Activated T-cell treated with anti-CD3 and anti-CD28 coated beads, Interleukin-2, amount 50 U/mL, for 4 hours (primary cell): ENCODE data around the gene COA1. TPM values are rescaled to one million over a fixed set of nuclear protein-coding genes. Genes with fewer than 3 reads are reported as not detected.
A peak's percentile ranks its signal among the peaks of the same experiment; 100 is the strongest.
"Not testable (repeated sequence)": the region's sequence is repeated elsewhere in the genome, so short reads cannot be mapped to it uniquely, and the experiment has no call there.

Experiments
- ATAC-seq, 2 donors: fragments of 200-7000 bp; cut with Tn5 transposase; one replicate each; pipeline ENCODE4 v1.10.0; 2021
- DNase-seq: peaks from one replicate; pipeline ENCODE4 v3.0.0-alpha.2; 2020
- H3K27me3 Mint-ChIP-seq: one replicate; pipeline ENCODE4 v1.8.0; 2021; ENCODE audit warnings: low read depth, mixed read lengths
- H3K36me3 Mint-ChIP-seq: one replicate; pipeline ENCODE4 v1.8.0; 2022; ENCODE audit warnings: mixed read lengths; ENCODE audit not compliant: insufficient read depth
- H3K4me1 Mint-ChIP-seq: one replicate; pipeline ENCODE4 v1.8.0; 2021; ENCODE audit warnings: low read depth, mixed read lengths
- H3K4me3 Mint-ChIP-seq: one replicate; pipeline ENCODE4 v1.8.0; 2021; ENCODE audit warnings: mild to moderate bottlenecking, moderate library complexity, mixed read lengths
- H3K9me3 Mint-ChIP-seq: one replicate; pipeline ENCODE4 v1.8.0; 2021; ENCODE audit warnings: mixed read lengths
- total RNA-seq, 3 donors: library from RNA; stranded (reverse); gene quantifications; one replicate each; pipeline ENCODE4 v1.2.1, GENCODE V29; 2021

Gene COA1
- total RNA-seq, 3 donors from 2014 or later = 51.4 to 56.7 (median 51.5) TPM

DNA sequence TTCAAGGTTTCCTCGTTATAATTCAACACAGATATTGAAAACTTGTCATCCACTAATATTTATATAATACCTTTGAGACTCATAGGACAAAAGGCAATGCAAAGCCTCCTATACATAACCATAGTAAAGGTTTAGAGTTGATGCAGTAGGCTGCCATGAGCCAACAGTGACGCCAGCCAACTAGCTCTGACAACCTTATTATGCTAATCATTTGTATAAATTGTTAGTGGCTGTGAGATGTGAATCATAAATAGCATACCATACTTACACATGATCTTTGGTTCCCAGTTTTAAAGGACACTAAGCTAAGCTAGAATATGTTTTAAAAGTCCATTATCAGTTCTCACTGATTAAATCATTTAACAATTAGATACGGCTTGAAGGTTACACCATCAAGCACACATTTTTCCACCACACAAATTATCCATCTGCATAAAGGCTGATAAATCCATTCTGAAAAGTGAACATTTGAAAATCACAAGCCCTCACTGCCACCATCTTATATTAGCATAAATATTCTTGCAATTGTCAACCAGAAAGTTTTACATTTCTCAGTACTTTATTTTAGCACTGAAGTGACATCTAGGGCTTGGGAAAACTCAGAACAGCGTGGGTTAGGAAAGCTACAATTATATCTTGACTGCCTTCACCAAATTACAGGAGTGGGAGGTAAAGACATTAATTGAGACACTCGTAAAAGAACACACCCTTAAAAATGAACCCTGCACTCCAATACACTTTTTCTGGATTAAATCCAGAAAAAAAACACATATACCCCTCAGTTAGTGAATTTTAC lies 30.7 kb downstream of the COA1 start:
- Mint-ChIP-seq H3K27me3 (no peaks in the 10 kb centered on the region), H3K4me1 (peaks cover 36% of the 10 kb centered on the region), H3K36me3 (peaks cover 2% of the 10 kb centered on the region), H3K4me3 (no peak overlapping the region), H3K9me3 (no peaks in the 10 kb centered on the region)
- ATAC-seq = peak in 1 of 2 donors; percentile 46
- no peak for DNase-seq

DNA sequence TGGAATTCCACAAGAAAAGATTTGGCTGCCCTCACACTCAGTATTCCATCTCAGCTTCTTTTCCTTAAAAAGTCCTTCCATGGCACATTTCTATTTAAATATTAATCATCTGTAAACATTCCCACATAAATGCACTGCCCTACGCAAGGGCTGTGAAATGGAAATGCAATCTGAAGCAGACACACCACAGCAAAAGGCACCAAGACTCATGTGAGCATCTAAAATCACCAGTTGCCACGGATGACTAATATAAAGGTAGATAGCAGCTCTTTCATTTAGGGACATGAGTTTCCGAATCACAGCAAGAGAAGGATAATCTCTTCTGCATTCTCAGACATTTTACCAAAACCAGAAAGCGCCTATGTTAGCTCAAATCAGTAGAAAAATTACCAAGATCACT lies 31.6 kb downstream of the COA1 start:
- peak; percentile 48 to 53 for ATAC-seq
- no peak for DNase-seq
- no peak overlapping the region for H3K4me3 Mint-ChIP-seq
- H3K27me3 Mint-ChIP-seq = no peaks in the 10 kb centered on the region
- no peaks in the 10 kb centered on the region for H3K9me3 Mint-ChIP-seq
- peaks cover 32% of the 10 kb centered on the region for H3K4me1 Mint-ChIP-seq
- peaks cover 2% of the 10 kb centered on the region for H3K36me3 Mint-ChIP-seq

DNA sequence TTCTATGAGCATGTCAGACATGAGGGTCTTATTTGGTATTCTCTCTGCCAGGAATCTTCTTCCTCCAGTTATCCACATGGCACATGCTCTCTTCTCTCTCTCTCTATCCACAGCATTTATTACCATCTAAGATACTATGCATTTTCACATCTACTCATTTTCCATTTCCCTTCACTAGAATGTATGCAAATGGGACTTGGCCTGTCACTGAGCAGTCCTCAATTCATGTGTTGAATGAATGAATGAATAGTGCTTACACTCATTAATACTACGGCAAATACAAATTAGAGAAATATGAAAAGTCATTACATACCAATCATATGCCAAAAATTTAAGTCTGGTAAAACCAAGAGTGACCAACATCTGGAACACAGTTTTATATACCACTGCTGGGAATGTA lies 34.0 kb downstream of the COA1 start:
- Mint-ChIP-seq H3K4me3 (no peak overlapping the region), H3K36me3 (peaks cover 3% of the 10 kb centered on the region), H3K27me3 (no peaks in the 10 kb centered on the region), H3K9me3 (no peaks in the 10 kb centered on the region), H3K4me1 (peaks cover 38% of the 10 kb centered on the region)
- DNase-seq = no peak
- ATAC-seq = no peak

DNA sequence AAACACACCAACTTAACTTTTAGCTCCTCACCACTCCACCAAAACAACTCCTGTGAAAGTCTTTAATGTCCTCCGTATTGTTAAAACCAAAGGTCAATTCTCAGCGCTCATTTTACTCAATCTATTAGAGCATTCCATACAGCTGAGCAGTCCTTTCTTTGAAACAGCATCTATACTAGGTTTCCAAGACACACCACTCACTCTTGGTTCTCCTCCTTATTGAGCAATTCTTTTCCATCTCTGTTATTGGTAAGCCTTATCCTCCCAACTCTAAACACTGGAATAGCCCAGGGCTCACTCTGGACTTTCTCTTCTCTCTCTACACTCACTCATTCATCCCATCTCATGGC lies 34.9 kb downstream of the COA1 start:
- DNase-seq (no peak), ATAC-seq (no peak)
- peaks cover 3% of the 10 kb centered on the region for H3K36me3 Mint-ChIP-seq
- no peaks in the 10 kb centered on the region for H3K9me3 Mint-ChIP-seq
- no peak overlapping the region for H3K4me3 Mint-ChIP-seq
- no peaks in the 10 kb centered on the region for H3K27me3 Mint-ChIP-seq
- peaks cover 36% of the 10 kb centered on the region for H3K4me1 Mint-ChIP-seq

DNA sequence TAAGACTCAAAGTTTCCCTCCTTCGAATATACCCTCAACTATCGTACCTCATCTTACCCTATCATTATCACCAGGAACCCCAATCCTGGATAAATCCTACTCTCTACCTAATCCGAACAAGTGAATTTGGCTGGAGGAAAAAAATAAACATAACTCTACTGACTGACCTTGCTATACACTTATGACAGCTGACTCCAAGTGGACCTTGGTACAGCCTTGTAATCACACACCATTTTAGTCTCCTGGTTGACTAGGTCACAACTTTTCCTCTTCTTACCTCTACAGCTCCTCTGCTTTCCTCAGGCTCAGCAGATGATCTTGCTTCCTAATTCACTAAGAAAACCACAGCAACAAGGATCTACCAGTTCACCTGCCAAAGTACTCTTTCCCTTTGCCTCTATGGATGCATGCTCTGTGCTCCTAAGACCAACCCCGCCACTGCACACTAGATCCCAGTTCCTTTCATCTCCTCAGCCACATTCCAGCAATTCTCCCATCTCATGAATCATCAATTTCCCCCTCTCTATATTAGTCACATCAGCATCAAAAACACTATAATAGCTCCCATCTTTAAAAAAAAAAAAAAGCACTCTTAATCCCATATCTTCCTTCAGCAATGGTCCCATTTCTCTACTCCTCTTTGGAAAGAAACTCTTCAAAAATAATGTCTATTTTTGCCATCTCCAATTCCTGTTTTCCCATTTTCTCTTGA lies 35.5 kb downstream of the COA1 start:
- no peaks in the 10 kb centered on the region for H3K27me3 Mint-ChIP-seq
- DNase-seq (no peak), ATAC-seq (no peak)
- H3K9me3 Mint-ChIP-seq = no peaks in the 10 kb centered on the region
- H3K4me3 Mint-ChIP-seq = no peak overlapping the region
- peaks cover 3% of the 10 kb centered on the region for H3K36me3 Mint-ChIP-seq
- H3K4me1 Mint-ChIP-seq = peaks cover 36% of the 10 kb centered on the region

DNA sequence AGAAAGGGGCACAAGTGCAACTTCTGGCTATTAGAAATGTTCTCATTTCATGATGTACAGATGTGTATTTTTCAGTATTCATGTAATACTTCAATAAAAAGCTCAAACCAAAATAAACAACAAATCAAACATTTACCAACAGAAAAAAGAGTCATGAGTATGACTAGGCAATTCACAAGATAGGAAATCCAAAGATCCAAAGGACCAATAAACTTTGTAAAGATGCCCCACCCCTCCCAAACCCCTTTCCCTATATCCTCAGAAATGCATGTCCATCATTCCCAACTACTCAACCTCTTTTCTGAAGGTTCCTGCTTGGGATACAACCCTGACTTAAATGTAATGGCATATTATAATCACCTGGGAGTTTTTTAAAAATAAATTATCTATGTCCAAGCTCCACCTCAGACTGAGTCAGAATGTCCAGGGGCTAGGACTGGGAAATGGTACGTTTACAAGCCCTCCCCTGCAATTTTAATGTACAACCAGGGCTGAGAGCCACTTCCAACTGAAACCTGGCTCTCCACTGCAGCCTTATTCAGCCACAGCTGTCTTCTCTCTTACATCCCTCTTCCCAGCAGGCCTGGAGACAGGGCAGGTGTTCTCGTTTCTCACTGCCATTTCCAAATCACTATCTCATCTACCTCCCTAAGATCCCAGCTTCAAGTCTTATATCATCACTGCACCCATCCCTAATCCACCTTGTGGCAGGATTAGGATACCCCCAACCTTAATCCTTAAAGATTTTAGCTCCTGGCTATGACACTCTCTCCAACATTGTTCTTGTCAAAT lies 36.5 kb downstream of the COA1 start:
- Mint-ChIP-seq H3K4me1 (peaks cover 35% of the 10 kb centered on the region), H3K9me3 (no peaks in the 10 kb centered on the region), H3K27me3 (no peaks in the 10 kb centered on the region), H3K4me3 (no peak overlapping the region), H3K36me3 (peaks cover 9% of the 10 kb centered on the region)
- ATAC-seq (no peak), DNase-seq (no peak)

DNA sequence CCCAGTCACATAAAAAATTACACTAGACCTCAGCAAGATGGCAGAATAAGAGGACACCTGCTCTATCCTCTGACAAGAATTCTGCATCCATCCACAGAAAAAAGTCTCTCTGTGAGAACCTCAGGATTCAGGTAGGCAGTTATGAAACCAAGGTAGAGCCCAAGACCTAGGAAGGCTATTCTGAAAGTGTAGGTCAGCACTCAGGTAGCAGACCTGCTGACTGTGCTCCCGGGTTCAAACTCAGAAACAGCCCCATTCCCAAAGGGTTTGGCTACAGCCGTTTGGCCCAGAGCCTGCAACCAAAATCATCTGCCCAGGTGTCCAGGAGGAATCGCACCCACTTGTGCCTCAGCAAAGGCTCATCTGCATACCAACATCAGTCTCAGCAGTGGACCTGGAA lies 37.7 kb downstream of the COA1 start:
- H3K4me3 Mint-ChIP-seq = no peak overlapping the region

DNA sequence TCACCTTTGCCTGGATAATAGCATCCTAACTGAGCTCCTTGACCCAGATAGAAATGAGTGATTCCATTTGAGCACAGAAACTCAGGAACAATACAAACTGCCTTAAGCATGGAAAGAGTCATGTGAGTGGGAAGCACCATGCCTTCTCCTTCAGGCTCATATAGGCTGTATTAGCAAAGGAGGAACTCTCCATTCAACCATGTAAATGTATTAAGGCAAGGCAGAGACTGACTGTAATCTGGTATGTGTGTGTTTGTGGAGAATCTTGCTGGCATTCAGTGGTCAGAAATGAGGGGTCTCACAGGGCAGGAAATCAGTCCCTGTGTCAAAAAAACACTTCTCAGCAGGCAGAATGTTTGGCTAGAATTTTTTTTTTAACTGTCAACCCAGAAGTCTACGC lies 40.2 kb downstream of the COA1 start:
- no peak for ATAC-seq
- H3K9me3 Mint-ChIP-seq = peaks cover 4% of the 10 kb centered on the region
- H3K36me3 Mint-ChIP-seq = peaks cover 11% of the 10 kb centered on the region

More for the DNA sequence above, 37.7 kb downstream of the COA1 start:
- Mint-ChIP-seq H3K36me3 (peaks cover 11% of the 10 kb centered on the region), H3K9me3 (peaks cover 4% of the 10 kb centered on the region), H3K27me3 (no peaks in the 10 kb centered on the region), H3K4me1 (peaks cover 35% of the 10 kb centered on the region)
- no peak for DNase-seq
- no peak for ATAC-seq

DNA sequence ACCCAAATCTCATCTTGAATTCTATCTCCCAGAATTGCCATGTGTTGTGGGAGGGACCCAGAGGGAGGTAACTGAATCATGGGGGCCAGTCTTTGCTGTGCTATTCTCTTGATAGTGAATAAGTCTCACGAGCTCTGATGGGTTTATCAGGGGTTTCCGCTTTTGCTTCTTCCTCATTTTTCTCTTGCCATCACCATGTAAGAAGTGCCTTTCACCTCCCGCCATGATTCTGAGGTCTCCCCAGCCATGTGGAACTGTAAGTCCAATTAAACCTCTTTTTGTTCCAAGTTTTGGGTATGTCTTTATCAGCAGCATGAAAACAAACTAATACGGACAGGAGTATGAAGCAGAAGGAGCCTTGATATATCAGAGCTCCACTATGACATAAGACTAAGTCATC lies 41.5 kb downstream of the COA1 start:
- H3K4me3 Mint-ChIP-seq, ATAC-seq, H3K9me3 Mint-ChIP-seq, H3K27me3 Mint-ChIP-seq, DNase-seq: not testable (repeated sequence)
- peaks cover 61% of the 10 kb centered on the region for H3K4me1 Mint-ChIP-seq
- peaks cover 11% of the 10 kb centered on the region for H3K36me3 Mint-ChIP-seq

More for the DNA sequence above, 40.2 kb downstream of the COA1 start:
- Mint-ChIP-seq H3K4me1 (peaks cover 49% of the 10 kb centered on the region), H3K27me3 (no peaks in the 10 kb centered on the region), H3K4me3 (no peak overlapping the region)
- no peak for DNase-seq

DNA sequence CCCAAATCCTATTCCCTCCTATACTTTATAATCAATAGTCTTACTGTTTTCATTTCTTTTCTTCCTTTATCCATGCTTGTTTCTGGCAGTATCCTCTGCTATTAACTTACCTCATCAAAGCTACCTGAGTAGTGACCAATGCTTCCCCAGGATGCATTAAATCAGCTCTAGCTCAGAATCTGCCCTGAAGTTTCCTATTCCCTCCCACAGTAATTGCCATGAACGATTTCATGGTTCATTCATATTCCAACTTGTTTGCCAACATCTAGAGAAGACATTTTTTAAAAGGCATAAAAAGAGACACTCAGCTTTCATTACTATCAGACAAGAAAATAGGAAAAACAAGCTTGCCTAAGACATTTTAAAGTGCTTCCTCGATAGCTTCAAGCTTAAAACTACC lies 42.3 kb downstream of the COA1 start:
- H3K9me3 Mint-ChIP-seq = peaks cover 4% of the 10 kb centered on the region
- H3K27me3 Mint-ChIP-seq = no peaks in the 10 kb centered on the region
- H3K4me3 Mint-ChIP-seq = no peak overlapping the region
- H3K36me3 Mint-ChIP-seq = peaks cover 10% of the 10 kb centered on the region
- H3K4me1 Mint-ChIP-seq = peaks cover 70% of the 10 kb centered on the region
- no peak for ATAC-seq
- DNase-seq = no peak

DNA sequence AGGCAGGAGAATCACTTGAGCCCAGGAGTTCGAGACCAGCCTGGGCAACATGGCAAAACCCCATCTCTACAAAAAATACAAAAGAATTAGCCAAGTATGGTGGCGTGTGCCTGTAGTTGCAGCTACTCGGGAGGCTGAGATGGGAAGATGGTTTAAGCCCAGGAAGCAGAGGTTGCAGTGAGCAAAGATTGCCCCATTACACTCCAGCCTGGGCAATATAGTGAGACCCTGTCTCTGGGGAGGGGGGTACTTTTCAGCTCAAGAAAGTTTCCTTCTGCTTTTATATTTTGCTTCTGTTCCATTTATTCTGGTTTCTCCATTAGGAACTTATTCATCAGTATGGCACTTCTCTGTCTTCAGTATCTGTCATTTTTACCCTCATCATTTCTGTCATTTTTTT lies 48.6 kb downstream of the COA1 start:
- H3K4me1 Mint-ChIP-seq = peaks cover 84% of the 10 kb centered on the region
- H3K4me3 Mint-ChIP-seq = no peak overlapping the region
- no peak for DNase-seq
- no peak for ATAC-seq
- H3K27me3 Mint-ChIP-seq = no peaks in the 10 kb centered on the region
- H3K36me3 Mint-ChIP-seq = no peaks in the 10 kb centered on the region
- H3K9me3 Mint-ChIP-seq = no peaks in the 10 kb centered on the region

DNA sequence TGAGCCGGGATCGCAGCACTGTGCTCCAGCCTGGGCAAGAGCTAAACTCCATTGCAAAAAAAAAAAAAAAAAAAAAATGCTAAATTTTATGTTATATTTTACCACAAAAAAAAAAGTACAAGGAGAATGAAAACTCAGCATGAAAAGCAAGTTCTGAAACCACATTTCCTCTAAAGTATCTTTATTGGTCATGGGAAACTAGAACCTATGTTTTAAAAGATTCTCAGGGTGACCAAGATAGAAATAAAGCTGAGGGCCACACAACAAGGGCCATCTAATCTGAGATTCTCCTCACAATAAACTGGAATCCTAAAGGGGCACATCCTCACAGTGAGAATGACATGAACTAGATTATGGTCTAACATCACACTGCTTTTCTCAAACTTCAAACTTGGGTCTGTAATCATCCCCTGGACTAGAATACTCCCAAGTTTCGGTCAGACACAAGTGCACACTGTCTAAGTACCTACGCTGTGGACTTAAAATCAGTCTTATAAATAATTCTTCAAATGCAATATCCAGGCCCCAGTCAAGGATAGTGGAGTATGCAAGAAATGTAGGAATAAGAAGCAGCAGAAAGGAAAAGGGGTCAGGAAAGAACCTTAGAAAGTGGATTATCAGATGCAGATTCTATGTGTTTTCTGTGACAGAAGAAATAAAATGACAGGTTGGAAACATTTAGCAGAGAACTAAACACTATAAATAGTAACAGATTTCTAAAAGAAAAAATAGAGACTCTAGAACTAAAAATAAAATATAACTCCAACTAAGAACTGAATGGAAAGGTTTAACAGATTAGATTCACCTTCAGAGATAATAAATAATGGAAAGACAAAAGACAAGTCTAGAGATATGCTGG lies 49.9 kb downstream of the COA1 start:
- ATAC-seq = peak; percentile 7 to 49
- H3K27me3 Mint-ChIP-seq = no peaks in the 10 kb centered on the region
- DNase-seq = no peak
- H3K4me3 Mint-ChIP-seq = no peak overlapping the region
- H3K9me3 Mint-ChIP-seq = no peaks in the 10 kb centered on the region
- H3K36me3 Mint-ChIP-seq = peaks cover 6% of the 10 kb centered on the region
- peaks cover 81% of the 10 kb centered on the region for H3K4me1 Mint-ChIP-seq

DNA sequence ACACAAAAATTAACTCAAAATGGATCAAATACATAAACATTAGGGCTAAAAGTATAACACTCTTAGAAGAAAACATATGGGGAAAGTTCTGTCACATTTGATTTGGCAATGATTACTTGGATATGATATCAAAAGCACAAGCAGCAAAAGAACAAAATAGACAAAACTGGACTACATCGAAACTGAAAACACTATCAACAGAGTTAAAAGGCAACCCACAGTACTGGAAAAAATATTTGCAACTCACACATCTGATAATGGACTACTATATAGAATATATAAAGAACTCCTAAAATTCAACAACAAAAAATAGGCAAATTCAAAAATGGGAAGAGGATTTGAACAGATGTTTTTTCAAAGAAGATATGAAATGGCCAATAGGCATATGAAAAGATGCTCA lies 51.0 kb downstream of the COA1 start:
- Mint-ChIP-seq H3K27me3 (no peaks in the 10 kb centered on the region), H3K4me1 (peaks cover 81% of the 10 kb centered on the region), H3K4me3 (peak overlapping the region; percentile 11), H3K36me3 (peaks cover 9% of the 10 kb centered on the region), H3K9me3 (no peaks in the 10 kb centered on the region)
- ATAC-seq = peak in 1 of 2 donors; percentile 38
- no peak for DNase-seq

DNA sequence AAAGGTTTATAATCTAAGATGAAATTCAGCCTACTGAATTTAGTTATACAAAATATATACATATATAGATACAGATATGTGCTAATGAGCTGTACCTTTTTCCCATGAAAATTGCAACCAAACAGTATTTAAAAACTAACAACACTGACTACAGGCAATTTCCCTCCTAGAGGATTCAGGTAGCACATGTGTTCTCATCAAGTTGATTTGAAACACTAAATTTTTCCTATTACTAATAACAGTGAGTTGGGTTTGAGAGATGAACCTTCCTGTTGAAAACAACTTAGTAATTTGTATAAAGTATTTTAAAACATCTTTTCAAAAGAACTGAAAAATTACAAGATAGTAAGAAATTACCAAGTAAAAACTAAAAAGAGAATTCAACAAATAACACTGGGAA lies 51.5 kb downstream of the COA1 start:
- no peaks in the 10 kb centered on the region for H3K27me3 Mint-ChIP-seq
- peak in 1 of 2 donors; percentile 38 for ATAC-seq

More for the DNA sequence above, 51.5 kb downstream of the COA1 start:
- peak overlapping the region; percentile 11 for H3K4me3 Mint-ChIP-seq
- H3K36me3 Mint-ChIP-seq = peaks cover 11% of the 10 kb centered on the region
- peaks cover 80% of the 10 kb centered on the region for H3K4me1 Mint-ChIP-seq
- DNase-seq = no peak
- H3K9me3 Mint-ChIP-seq = peaks cover 2% of the 10 kb centered on the region
